WTC11 (cell line): ENCODE data around the gene KLK14.

Experiments used
- ATF1 ChIP-seq: sonication (generic); formaldehyde crosslinking; IDR thresholded peaks from 2 replicates; pipeline ENCODE4 v1.8.1; 2023; ENCODE audit warnings: mild to moderate bottlenecking, moderate library complexity, missing genetic modification reagents
- ATF6 ChIP-seq: sonication (generic); formaldehyde crosslinking; IDR thresholded peaks from 2 replicates; pipeline ENCODE4 v1.8.1; 2023; ENCODE audit warnings: mild to moderate bottlenecking, missing genetic modification reagents
- CTCF ChIP-seq: fragments of 200-600 bp; IDR thresholded peaks from 2 replicates; pipeline ENCODE4 v1.8.0; 2022; ENCODE audit warnings: antibody characterized with exemption
- E2F1 ChIP-seq: sonication (generic); formaldehyde crosslinking; IDR thresholded peaks from 2 replicates; pipeline ENCODE4 v1.8.0; 2022; ENCODE audit warnings: mild to moderate bottlenecking, missing genetic modification reagents
- KAT7 ChIP-seq: sonication (generic); formaldehyde crosslinking; IDR thresholded peaks from 2 replicates; pipeline ENCODE4 v1.8.1; 2023; ENCODE audit warnings: missing genetic modification reagents, mild to moderate bottlenecking, borderline replicate concordance
- MAX ChIP-seq: sonication (generic); formaldehyde crosslinking; IDR thresholded peaks from 2 replicates; pipeline ENCODE4 v1.8.0; 2022; ENCODE audit warnings: mild to moderate bottlenecking, missing genetic modification reagents
- NFE2L1 ChIP-seq: sonication (generic); formaldehyde crosslinking; IDR thresholded peaks from 2 replicates; pipeline ENCODE4 v1.8.1; 2023; ENCODE audit warnings: missing genetic modification reagents
- NR1H2 ChIP-seq: sonication (generic); formaldehyde crosslinking; IDR thresholded peaks from 2 replicates; pipeline ENCODE4 v1.9.0; 2021; ENCODE audit warnings: mild to moderate bottlenecking, moderate library complexity, missing genetic modification reagents
- RELA ChIP-seq: sonication (generic); formaldehyde crosslinking; IDR thresholded peaks from 2 replicates; pipeline ENCODE4 v1.8.1; 2022; ENCODE audit warnings: missing genetic modification reagents, mild to moderate bottlenecking, borderline replicate concordance
- USF2 ChIP-seq: sonication (generic); formaldehyde crosslinking; IDR thresholded peaks from 2 replicates; pipeline ENCODE4 v1.8.1; 2023; ENCODE audit warnings: mild to moderate bottlenecking, missing genetic modification reagents, moderate library complexity
- ZBTB43 ChIP-seq: sonication (generic); formaldehyde crosslinking; IDR thresholded peaks from 2 replicates; pipeline ENCODE4 v1.8.1; 2023; ENCODE audit warnings: mild to moderate bottlenecking, missing genetic modification reagents
- ZNF138 ChIP-seq: sonication (generic); formaldehyde crosslinking; conservative IDR thresholded peaks from 2 replicates; pipeline ENCODE4 v1.8.1; 2022; ENCODE audit warnings: mild to moderate bottlenecking, moderate library complexity, missing genetic modification reagents
- ZNF317 ChIP-seq: sonication (generic); formaldehyde crosslinking; IDR thresholded peaks from 2 replicates; pipeline ENCODE4 v1.8.1; 2023; ENCODE audit warnings: low read depth, mild to moderate bottlenecking, moderate library complexity, missing genetic modification reagents, borderline replicate concordance

GRCh38 chr19:51116736-51117286, 34.1 kb upstream of the KLK14 start:
- TF ChIP-seq USF2: no peak
- no peak for TF ChIP-seq KAT7 (CRISPR knock-in tag)
- TF ChIP-seq CTCF: no peak
- no peak for TF ChIP-seq E2F1 (CRISPR knock-in tag)
- TF ChIP-seq ZNF317 (CRISPR knock-in tag): no peak
- TF ChIP-seq ATF6: no peak
- TF ChIP-seq ZBTB43: no peak
- TF ChIP-seq MAX (CRISPR knock-in tag): no peak
- no peak for TF ChIP-seq NFE2L1
- no peak for TF ChIP-seq NR1H2 (CRISPR knock-in tag)
- no peak for TF ChIP-seq RELA
- TF ChIP-seq ZNF138: no peak
- TF ChIP-seq ATF1 (CRISPR knock-in tag): no peak
